GM12873 (cell line): Measurements from ENCODE around the gene NOS3.

Experiments
- TF ChIP-seq, protein P1 (sequence below): IDR thresholded peaks from 2 replicates; pipeline ENCODE4 v1.5.1; 2012; ENCODE audit warnings: low read depth, mild to moderate bottlenecking, moderate library complexity, low read length, control low read depth; ENCODE audit not compliant: insufficient read depth; ENCODE audit errors: missing control alignments

NOS3 gene

DNA sequence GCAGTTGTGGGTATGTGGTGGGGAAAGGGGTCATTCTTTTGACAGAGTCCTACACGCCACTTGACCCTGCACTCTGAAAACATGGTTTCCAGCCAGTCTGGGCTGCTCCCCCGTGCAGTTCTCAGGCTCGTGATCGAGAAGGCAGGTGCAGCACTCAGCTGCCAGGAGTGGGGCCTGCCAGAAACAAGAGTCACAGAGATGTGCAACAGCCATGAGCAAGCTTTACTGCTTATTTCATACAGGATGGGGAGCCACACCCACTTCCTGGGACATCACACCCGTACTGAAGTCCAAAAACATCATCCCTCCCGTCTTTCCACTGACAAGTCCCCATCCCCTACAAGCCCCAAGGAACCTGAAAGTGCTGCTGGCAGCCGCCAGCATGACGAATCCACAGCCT, 24.1 kb downstream of the NOS3 start:
- TF ChIP-seq, protein P1, sequence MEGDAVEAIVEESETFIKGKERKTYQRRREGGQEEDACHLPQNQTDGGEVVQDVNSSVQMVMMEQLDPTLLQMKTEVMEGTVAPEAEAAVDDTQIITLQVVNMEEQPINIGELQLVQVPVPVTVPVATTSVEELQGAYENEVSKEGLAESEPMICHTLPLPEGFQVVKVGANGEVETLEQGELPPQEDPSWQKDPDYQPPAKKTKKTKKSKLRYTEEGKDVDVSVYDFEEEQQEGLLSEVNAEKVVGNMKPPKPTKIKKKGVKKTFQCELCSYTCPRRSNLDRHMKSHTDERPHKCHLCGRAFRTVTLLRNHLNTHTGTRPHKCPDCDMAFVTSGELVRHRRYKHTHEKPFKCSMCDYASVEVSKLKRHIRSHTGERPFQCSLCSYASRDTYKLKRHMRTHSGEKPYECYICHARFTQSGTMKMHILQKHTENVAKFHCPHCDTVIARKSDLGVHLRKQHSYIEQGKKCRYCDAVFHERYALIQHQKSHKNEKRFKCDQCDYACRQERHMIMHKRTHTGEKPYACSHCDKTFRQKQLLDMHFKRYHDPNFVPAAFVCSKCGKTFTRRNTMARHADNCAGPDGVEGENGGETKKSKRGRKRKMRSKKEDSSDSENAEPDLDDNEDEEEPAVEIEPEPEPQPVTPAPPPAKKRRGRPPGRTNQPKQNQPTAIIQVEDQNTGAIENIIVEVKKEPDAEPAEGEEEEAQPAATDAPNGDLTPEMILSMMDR: no peak

DNA sequence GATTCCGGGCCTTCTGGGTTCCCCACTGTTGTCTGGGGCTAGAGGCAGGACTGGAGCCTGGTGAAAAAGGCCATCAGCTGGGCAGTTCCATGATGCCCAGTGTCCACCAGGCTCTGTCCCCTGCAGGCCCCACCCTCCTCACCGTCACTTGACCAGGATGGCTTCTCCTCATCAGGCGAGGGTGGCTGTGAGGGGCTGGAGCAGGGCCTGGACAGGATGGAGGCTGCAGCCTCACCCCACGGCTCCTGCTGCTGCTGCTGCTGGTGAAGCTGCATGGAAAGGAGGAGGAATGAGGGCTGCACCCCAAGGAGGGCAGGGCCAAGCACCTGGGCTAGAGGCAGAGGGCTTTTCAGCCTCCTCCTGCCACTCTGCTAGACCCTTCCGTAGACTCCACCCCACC, 25.1 kb downstream of the NOS3 start:
- TF ChIP-seq, protein P1: no peak

DNA sequence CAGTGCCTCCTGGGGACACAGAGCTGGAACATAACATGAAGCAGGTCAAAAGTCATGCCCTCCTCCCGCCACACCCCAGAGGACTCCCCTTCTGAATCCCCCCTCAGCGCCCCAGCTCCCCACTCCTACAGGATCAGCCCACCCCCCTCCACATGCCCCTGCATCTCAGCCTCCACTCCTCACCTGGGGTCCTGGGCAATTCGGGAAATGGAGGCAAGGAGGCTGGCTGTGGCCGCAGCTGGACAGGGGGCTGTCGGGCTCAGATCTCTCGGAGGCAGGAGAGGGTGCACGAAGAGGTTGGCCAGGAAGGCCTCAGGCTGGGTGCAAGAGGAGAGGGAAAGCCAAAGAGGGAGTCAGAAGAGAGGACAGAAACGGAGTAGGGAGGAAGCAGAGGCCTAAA, 25.7 kb downstream of the NOS3 start:
- TF ChIP-seq, protein P1: no peak

DNA sequence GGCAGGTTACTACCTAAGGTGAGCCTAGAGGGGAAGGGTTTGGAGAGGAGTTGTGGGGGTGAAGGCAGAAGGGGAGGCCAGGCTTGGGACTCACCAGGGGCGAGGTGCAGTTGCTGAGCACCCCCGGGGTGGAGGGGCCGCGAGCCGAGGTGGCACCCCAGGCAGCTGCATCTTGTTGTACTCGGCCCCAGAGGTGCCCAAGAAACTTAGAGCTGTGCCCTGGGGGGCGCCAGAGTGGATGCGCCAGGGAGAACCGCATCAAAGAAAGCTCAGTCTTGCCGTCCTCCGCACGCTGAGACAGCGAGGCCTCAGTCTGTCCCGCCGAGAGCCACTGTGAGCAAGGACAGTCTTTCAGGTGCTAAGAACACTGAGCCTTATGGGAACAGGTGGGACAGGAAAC, 26.1 kb downstream of the NOS3 start:
- TF ChIP-seq, protein P1: no peak

DNA sequence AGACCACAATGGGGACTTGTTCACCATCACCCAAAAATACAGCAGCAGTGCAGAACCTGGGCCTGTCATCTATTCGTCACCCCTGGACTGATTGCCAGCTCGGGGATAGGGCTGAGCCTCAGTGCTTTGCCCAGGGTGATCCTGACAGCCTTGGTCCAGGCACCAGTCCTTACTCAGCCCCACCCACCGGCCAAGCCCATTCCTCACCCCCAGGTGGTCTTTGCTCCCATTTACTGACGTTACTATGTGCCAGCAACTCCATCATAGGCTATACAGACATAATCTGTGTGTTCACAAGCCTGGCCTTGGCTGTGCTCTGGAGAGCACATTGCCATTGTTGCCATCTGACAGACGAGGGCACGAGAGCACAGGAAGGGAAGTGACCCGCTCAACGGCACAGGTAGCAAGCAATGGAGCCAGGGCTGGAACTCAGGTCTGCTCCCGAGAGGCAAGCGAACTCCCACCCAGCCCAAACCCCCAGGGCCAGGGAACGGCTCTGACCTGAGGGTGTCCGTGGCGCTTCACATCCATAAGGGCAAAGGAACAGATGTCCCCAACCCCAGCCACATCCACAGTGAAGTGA, 26.6 kb downstream of the NOS3 start:
- TF ChIP-seq, protein P1: no peak

DNA sequence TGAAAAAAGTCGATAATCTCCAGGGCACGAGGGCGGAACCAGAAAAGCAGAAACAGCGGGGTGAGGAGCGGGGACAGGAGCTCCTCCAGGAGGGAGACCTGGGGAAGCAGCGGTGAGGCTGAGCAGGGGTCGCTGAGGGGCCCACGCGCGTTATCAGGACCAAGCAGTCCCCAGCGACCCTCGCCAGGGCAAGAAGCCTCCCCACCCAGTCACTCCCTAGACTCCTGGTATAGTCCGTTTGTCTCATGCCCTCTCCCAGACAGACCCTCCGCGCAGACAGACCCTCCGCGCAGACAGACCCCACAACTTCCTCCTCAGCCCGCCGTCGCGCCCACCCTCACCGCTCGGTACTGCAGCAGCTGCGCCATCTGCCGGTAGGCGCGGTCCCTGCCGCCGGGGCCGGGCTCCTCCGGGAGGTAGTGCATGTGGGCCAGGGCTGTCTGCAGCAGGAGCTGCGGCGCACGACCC, 27.2 kb downstream of the NOS3 start:
- TF ChIP-seq, protein P1: peak; percentile 89

DNA sequence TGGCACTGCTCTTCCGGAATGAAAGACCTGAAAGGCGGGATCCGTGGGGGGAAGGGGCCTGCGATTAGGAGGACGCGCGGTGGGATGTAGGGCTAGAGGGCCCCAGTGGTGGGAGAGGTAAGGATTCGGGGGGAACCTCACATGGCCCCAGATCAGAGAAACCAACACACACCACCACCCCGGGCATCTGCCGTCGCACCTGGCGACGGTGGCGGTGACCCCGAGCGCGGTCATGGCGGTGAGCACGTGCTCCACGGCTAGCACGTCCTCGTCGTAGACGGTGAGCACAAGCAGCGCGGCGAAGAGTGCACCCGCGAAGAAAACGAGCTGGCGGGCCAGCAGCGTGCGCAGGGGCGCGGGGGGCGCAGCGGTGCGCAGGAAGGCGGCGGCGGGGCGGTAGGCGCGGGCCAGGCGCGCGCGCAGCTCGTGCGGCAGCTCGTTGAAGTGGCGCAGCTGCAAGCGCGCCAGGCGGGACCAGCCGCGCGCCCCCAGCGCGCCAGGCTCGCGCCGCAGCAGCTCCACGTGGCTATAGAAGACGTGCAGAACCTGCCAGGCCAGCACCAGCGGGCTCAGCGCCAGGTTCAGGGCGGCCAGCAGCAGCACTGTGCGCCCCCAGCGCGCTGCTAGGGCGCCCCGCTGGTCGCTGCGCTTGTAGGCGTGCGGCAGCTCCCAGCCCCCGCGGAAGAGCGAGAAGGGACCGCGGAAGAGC, 27.8 kb downstream of the NOS3 start:
- TF ChIP-seq, protein P1: no peak
